SK-N-SH treated with all-trans-retinoic acid at 6 μM for 48 hours (cell line): ENCODE measurements around the gene SYCP2L.

Source experiments
- ARNTL ChIP-seq: fragments of 450-650 bp; formaldehyde crosslinking; IDR thresholded peaks from 2 replicates; pipeline ENCODE4 v1.5.0; 2020; ENCODE audit warnings: low read depth, mild to moderate bottlenecking, moderate library complexity, borderline replicate concordance
- CSDC2 ChIP-seq: fragments of 250-450 bp; sonication (Bioruptor Pico); IDR thresholded peaks from 2 replicates; pipeline ENCODE4 v1.5.0; 2020; ENCODE audit warnings: mild to moderate bottlenecking, moderate library complexity
- PATZ1 ChIP-seq: fragments of 250-450 bp; sonication (Bioruptor Pico); IDR thresholded peaks from 2 replicates; pipeline ENCODE4 v1.8.0; 2020; ENCODE audit warnings: mild to moderate bottlenecking, moderate library complexity, borderline replicate concordance
- RARB ChIP-seq: fragments of 250-450 bp; sonication (Bioruptor Pico); IDR thresholded peaks from 2 replicates; pipeline ENCODE4 v1.8.0; 2021; ENCODE audit warnings: mild to moderate bottlenecking, moderate library complexity
- SNAI2 ChIP-seq: fragments of 250-450 bp; sonication (Bioruptor Pico); IDR thresholded peaks from 2 replicates; pipeline ENCODE4 v1.5.0; 2020; ENCODE audit warnings: mild to moderate bottlenecking, moderate library complexity
- TCF4 ChIP-seq: fragments of 250-450 bp; sonication (Bioruptor Pico); IDR thresholded peaks from 2 replicates; pipeline ENCODE4 v1.8.0; 2021; ENCODE audit warnings: mild to moderate bottlenecking, moderate library complexity, borderline replicate concordance
- TOX ChIP-seq: fragments of 250-450 bp; sonication (Bioruptor Pico); IDR thresholded peaks from 2 replicates; pipeline ENCODE4 v1.8.0; 2021; ENCODE audit warnings: mild to moderate bottlenecking, moderate library complexity, borderline replicate concordance
- ZFP3 ChIP-seq: fragments of 250-450 bp; sonication (Bioruptor Pico); IDR thresholded peaks from 2 replicates; pipeline ENCODE4 v1.5.0; 2020; ENCODE audit warnings: mild to moderate bottlenecking, moderate library complexity
- ZFP30 ChIP-seq: fragments of 450-650 bp; formaldehyde crosslinking; IDR thresholded peaks from 2 replicates; pipeline ENCODE4 v1.5.0; 2022; ENCODE audit warnings: mild to moderate bottlenecking, moderate library complexity

GRCh38 chr6:11007715-11008608 is 121.1 kb downstream of the SYCP2L start:
- no peak for TF ChIP-seq CSDC2
- no peak for TF ChIP-seq SNAI2
- TF ChIP-seq PATZ1: no peak
- TF ChIP-seq ZFP30 (CRISPR knock-in tag): no peak
- no peak for TF ChIP-seq TCF4
- no peak for TF ChIP-seq ZFP3
- TF ChIP-seq ARNTL (CRISPR knock-in tag): no peak
- TF ChIP-seq RARB (CRISPR knock-in tag): no peak
- TF ChIP-seq TOX (CRISPR knock-in tag): no peak
